GM19395 (cell line): ENCODE data around the gene ZNF219.
A peak's percentile ranks its signal among the peaks of the same experiment; 100 is the strongest.

Experiments used
- ATAC-seq: cut with Tn5 transposase; IDR thresholded peaks from one replicate; pipeline ENCODE4 v1.9.1; 2021; ENCODE audit warnings: mild to moderate bottlenecking, moderate library complexity; ENCODE audit not compliant: unreplicated experiment

ZNF219 gene

DNA sequence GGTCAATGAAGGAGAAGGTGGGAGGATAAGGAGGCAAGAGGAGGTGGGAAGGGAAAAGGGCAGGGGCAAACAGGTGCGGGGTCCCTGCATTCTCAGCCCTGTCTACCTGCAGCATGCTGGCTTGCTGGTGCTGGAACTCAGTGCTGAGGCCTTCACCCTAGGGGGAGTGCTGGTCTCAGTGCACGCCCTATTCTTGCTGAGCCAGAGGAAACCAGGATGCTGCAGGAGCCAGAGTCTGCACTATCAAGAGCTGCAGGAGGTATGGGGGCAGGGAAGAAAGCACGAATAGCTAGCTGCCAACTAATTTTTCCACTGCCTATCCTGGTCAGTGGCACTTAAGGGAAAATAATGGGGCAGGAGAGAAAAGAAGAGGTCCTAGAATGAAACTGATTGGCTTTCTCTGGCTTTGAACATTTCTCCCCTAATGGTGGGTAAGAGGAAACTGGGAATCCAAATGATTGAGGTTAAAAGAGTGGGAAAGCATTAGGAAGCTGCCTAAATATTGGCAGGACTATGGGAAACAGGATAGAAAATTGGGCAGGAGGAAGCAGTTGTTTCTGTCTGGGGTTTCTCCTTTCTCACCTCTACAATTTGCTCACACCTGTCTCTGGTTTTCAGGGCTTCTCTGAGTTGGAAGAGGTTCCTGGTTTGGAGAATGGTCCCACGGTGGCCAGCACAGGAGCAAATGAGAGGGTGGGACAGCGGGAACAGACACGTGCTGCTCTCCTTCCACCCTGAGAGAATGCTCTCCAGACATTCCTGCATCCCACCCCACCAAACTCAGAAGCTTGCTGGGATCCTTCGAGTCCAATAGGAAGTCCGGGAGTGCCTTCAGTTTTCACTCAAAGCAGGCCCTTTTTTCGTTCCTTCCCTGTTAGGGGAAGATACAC, 4.3 kb upstream of the ZNF219 start:
- no peak for ATAC-seq

- no peak for ATAC-seq
These were observed 3.5 kb upstream of the ZNF219 start for GRCh38 chr14:21101802-21102413.

GRCh38 chr14:21100931-21101330, 2.5 kb upstream of the ZNF219 start, which contains the start of gene TMEM253:
Gene TMEM253, plus strand, starts transcription at chr14:21101066. Its CDS starts 278 bp downstream, at chr14:21101344.
- no peak for ATAC-seq

- no peak for ATAC-seq
These were observed 1.1 kb upstream of the ZNF219 start for GRCh38 chr14:21099596-21099985.

- no peak for ATAC-seq
These were observed 589 bp upstream of the ZNF219 start for GRCh38 chr14:21098892-21099595.

DNA sequence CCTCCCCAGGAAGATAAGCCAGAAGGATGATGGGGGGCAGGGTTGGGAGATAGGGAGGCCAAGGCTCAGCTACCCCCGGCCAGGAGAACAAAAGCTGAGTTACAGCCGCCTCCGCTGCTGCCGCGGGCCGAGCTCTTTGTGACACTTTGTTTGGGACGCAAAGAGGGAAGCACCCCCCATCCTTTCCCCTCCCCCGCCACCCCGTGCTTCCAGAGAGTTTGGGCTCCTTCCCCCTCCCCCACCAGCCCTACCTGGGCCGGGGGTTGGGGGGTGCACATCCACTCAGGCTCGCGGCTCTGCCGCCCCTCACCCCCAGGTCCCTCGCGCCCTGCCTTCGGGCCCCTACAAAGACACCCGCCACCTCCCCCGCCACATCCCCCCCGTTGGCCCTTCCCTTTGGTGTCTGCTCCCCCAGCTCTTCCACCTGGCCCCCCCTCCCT, 799 bp downstream of the ZNF219 start:
- no peak for ATAC-seq

GRCh38 chr14:21096978-21097635, 1.3 kb downstream of the ZNF219 start:
- ATAC-seq = no peak

DNA sequence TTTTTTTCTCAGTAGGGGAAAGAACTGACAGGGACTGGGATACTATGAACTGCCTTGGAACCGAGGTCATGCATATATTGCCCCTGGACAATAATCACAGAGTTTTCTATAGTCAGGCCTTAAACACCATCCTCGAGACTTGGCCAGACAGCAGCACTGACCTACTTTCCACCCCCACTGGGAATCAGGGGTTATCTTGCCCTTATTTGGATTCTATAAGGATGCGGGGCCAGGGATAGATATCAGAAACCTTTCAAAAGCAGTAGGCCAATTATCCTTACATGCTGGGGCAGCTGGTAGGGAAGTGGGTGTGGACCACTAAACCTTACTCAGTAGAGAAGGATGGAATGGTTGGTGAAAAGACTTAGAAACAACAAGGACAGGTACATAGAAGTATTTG, 2.0 kb downstream of the ZNF219 start:
- ATAC-seq = no peak

DNA sequence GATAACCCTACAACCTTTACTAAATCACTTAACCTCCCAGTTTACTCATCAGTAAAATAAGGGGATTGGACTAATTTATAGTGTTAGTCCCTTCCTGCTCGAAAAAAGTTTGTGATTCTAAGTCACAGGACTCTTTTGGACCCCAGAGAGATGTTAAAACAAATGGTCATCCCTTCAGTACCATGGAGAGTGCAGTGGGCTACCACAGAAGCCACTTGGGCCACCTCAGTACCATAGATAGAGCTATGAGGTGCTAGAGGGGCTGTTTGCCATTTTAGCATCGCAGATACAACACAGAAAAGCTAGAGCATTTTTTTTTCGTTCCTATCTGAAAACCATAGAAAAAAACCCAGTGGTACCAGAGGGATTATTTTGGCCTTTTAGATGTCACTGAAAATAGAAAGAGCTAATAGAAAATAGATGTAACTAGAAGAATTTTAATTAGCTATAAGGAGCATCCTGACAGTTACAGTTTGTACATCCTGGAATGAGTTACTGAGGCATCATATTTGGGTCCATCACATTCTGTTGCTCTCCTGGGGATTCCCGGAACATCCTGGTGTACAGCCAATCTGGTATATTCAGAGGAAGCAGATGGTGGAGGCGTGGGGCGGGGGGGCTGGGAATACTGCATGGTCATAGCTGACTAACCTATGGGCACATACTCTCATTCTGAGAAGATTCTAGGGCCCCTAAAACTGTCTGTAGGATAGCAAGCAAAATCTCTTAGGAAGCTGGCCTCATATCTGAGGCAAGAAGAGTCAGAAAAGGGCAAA, 2.8 kb downstream of the ZNF219 start:
- no peak for ATAC-seq

GRCh38 chr14:21093769-21094681, 4.4 kb downstream of the ZNF219 start:
- ATAC-seq = no peak

DNA sequence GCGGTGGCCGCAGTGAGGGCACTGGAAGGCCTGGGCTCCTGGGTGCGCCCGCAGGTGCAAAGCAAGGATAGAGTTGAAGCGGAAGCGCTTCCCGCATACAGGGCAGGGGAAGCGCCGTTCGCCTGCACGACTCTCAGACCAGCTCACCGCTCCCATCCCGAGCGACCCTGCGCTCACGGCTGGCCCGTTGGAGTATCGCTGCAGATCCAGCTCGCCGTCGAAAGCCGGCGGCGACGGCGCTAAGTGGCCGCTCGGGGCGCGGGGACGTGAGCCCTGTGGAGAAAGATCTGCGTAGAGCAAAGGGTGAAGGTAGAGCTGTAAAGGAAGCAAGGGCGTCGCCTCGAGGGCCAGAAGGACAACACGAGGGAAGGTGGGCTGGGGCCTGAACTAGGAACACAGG, 5.4 kb downstream of the ZNF219 start:
- no peak for ATAC-seq

DNA sequence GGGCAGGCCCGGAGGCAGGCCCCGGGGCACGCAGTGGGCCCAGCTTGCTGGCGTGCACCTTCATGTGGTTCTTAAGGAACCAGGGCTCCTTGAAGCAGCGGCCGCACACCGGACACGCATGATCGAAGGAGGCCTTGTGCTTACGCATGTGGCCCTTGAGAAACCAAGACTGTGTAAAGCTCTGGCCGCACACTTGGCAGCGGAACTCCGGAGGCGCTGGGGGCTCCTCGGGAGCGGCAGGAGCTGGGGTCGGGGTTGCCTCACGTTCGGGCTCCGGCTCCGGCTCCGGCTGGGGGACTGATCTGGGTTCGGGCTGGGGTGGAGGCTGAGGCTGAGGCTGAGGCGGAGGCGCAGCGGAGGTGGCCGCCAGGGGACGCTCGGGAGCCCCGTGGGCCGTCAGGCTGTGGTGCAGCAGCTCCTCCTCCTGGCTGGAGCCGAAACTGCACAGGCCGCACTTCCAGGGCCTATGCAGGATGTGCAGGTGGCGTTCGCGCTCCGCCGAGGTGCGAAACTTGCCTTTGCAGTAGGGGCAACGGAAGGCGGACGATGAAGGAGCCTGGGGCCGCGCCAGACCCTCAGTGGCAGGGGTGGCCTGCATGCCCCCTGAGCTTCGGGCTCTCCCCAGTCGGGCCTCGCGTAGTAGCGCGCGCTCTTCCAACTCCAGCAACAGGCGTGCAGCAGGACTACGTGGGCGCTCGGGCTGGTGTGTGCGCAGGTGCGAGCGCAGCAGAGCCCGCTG, 6.0 kb downstream of the ZNF219 start:
- peak; percentile 86 for ATAC-seq

DNA sequence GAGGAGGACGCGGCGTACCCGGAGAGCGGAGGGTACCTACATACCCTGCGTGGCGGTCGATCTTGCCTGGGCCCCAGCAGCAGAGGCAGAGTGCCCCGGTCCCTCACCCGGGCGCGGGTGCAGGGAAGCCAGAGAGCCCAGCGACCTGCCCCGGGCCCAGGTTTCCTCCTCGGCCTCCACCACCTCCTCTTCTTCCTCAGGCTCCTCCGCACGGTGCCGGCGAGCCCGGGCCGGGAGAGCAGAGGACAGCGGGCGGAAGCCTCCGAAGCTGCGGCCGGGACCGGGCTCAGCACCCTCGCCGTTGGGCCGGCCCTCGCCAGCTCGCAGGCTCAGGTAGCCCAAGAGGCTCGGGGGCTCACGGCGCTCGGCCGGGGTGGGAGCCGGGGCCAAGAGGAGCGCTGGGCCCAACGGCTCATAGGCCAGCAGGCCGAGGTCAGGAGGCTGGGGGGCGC, 6.6 kb downstream of the ZNF219 start:
- ATAC-seq = no peak

DNA sequence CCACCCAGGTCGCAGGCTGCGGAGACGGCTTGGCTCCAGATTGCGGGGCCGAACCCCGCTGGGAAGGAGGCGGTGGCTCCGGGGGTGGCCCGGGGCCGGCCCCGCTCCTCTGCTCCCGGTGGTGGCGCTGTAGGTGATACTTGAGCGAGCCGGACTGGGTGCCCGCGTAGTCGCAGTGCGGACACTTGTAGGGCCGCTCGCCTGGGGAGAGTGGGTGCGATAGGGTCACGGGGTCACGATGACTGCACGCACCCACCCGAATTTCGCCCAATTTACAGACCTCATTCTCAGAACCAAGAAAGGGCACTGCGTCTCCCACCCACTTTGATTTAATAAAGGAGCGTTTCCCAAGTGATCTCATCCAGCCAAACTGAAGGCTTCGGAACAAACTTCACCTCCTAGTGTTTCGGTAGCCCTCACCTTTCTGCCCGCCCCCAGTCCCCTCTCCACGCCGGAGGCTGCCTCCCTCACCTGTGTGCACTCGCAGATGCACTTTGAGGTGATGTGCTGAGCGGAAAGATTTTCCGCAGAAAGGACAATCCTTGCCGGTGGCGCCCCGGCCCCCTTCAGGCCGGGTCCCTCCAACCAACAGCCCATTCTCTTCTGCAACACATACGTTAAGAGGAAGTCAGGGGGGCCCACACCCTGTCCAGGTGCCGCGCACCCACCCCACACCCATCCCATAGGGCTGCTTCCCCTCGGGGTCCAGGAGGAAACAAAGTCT, 7.4 kb downstream of the ZNF219 start:
- no peak for ATAC-seq

GRCh38 chr14:21090194-21090939, 8.1 kb downstream of the ZNF219 start:
- no peak for ATAC-seq

DNA sequence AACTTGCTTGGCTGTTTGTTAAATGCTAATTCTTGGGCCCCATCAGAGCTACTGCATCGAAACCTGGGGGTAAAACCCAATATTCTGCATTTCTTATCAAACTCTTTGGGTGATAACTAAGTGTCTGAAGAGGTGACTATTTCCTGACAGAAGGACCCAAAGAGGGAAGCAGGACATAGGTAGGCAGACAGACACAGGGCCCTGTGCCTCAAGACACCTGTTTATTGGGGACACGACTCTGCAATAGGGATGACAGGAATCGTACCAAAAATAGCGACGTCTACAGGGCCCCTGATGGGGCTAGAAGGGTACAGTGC, 8.6 kb downstream of the ZNF219 start:
- no peak for ATAC-seq

DNA sequence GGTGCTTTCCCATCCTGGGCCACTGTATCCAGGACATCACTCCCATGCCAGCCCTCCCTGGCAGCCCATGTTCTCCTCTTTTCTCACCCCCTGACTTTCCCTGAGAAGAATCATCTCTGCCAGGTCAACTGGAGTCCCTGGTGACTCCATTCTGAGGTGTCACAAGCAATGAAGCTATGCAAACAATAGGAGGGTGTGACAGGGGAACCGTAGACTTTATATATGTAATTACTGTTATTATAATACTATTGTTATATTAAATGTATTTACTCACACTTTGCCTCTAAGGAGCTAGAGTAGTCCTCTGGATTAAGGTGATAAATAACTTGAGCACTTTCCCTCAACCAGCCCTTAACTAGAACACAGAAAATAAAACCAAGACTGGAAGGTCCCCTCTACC, 9.2 kb downstream of the ZNF219 start:
- no peak for ATAC-seq
